HUES48 (cell line): ENCODE results near the gene MFAP4.

Experiments
- H3K27ac ChIP-seq: one replicate; pipeline ENCODE4 v1.7.0; 2013; ENCODE audit warnings: low read depth, low read length, inconsistent platforms
- H3K27me3 ChIP-seq: 2 replicates; pipeline ENCODE4 v1.6.1; 2013; ENCODE audit warnings: mild to moderate bottlenecking, low read length; ENCODE audit not compliant: control insufficient read depth, insufficient read depth
- H3K36me3 ChIP-seq: 2 replicates; pipeline ENCODE4 v1.6.1; 2013; ENCODE audit warnings: low read length; ENCODE audit not compliant: control insufficient read depth, insufficient read depth
- H3K4me1 ChIP-seq: 2 replicates; pipeline ENCODE4 v1.6.1; 2013; ENCODE audit warnings: mild to moderate bottlenecking, low read length; ENCODE audit not compliant: control insufficient read depth, insufficient read depth
- H3K4me3 ChIP-seq: 2 replicates; pipeline ENCODE4 v1.5.1; 2013; ENCODE audit warnings: mild to moderate bottlenecking, low read depth, low read length
- H3K9ac ChIP-seq: 2 replicates; pipeline ENCODE4 v1.6.1; 2013; ENCODE audit warnings: mild to moderate bottlenecking, low read depth, low read length, moderate library complexity
- H3K9me3 ChIP-seq: 2 replicates; pipeline ENCODE4 v1.6.1; 2013; ENCODE audit warnings: low read length; ENCODE audit not compliant: control insufficient read depth, insufficient read depth

The MFAP4 gene

DNA sequence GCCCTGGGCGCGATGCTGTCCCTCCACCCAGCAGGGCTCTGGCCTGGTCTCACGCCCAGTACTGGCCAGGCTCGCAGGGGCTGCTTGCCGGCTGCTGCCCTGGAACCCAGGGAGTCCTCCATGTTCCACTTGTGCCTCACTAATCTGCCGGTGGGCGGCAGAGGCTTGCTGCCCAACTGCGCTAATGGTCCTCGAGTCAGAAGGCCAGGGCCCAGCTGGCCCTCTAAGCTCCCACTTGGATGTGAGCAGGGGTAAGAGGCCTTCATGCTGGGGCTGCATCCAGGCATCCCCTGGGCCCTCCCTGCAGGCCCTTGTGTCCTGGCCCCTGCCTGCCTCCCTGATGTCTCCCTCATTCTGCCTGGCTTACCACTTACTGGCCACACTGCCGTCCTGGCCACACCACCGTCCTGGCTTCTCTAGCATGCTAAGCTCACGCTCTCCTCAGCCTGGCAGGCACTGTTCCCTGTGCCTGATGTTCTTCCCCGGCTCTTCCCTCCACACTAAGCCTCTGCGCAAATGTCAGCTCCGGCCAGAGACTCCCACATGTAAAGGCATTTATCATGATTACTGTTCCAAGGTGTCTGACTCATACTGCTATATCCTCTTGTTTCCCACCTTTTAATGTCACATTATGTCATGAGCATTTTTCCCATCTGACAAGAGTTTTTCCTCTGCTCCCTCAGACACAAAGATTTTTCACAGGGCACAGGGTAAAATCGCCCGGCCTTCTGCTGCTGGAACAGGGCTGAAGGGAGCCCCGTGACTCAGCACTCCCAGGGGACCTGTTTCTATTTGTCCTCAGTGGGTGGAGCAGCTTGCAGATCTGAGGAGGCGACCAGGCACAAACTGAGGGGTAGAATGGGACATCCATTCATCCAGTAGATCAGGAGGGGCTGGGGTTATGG lies 40.4 kb downstream of the MFAP4 start:
- H3K36me3 ChIP-seq: peaks cover 7% of the 10 kb centered on the region; the same call in 1 of the 2 replicates
- H3K27ac ChIP-seq: no peak overlapping the region
- no peaks in the 10 kb centered on the region; the same call in 1 of the 2 replicates for H3K4me1 ChIP-seq
- no peaks in the 10 kb centered on the region for H3K9me3 ChIP-seq
- H3K9ac ChIP-seq: no peak overlapping the region
- no peaks in the 10 kb centered on the region for H3K27me3 ChIP-seq
- no peak overlapping the region for H3K4me3 ChIP-seq

DNA sequence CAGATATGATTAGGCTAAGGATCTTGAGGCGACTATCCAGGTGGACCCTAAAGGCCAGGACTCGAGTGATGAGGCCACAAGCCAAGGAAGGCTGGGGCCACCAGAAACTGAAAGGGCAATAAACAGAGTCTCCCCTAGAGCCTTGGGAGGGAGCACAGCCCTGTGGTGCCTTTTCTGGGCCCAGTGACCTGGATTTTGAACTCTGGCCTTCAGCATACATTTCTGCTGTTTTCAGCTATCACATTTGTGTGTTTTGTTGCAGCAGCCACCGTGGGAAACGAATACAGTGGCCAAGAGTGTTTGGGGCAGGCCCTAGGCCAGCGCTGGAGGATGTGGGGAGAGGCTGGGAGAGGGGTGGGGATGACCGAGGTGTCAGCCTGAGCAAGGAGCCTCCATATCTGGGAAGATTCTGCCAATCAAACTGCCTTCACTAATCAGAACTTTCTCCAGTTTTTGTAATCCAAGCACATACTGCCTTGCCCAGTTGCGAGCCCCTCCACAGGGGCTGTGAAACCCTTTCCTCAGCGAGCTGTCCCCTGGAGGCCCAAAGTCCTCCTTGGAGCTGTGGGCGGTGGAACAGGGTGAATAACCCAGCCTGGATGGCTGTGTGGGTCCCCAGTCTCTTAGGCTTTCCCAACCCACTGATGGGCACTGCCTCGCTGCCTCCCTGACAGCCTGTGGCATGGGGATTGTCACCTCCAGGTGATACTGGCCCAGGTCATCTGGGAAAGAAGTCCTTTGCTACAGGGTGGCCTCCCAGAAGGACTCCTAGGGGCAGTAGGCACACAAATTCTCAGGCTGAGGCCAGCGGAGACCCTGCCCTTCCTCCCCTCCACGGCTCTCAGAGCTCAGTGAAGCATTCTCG lies 41.3 kb downstream of the MFAP4 start:
- no peak overlapping the region for H3K4me3 ChIP-seq
- no peaks in the 10 kb centered on the region for H3K27me3 ChIP-seq
- no peak overlapping the region for H3K9ac ChIP-seq
- H3K27ac ChIP-seq: no peak overlapping the region
- peaks cover 7% of the 10 kb centered on the region; the same call in 1 of the 2 replicates for H3K36me3 ChIP-seq
- H3K9me3 ChIP-seq: no peaks in the 10 kb centered on the region
- no peaks in the 10 kb centered on the region; the same call in 1 of the 2 replicates for H3K4me1 ChIP-seq

DNA sequence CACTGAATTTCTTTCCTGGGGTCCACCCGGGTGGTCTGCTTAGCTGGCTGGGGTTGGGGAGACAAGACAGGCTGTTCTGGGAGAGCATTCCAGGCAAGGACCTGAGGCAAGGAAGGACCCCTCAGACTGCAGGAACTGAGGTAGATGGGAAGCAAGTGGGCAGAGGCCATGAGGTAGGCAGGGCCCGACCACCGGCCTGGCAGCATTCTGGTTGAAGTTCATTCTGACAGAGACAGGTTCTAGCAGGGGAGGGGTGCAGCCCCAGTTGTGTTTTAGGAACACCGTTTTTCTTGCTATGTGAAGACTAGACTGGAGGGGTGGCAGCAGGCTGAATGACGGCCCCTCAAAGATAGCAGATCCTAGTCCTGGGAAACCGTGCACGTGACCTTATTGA lies 41.9 kb downstream of the MFAP4 start:
- Histone ChIP-seq H3K27me3 (no peaks in the 10 kb centered on the region), H3K36me3 (peaks cover 7% of the 10 kb centered on the region; the same call in 1 of the 2 replicates), H3K4me3 (no peak overlapping the region), H3K27ac (no peak overlapping the region), H3K4me1 (no peaks in the 10 kb centered on the region; the same call in 1 of the 2 replicates), H3K9me3 (no peaks in the 10 kb centered on the region), H3K9ac (no peak overlapping the region)

DNA sequence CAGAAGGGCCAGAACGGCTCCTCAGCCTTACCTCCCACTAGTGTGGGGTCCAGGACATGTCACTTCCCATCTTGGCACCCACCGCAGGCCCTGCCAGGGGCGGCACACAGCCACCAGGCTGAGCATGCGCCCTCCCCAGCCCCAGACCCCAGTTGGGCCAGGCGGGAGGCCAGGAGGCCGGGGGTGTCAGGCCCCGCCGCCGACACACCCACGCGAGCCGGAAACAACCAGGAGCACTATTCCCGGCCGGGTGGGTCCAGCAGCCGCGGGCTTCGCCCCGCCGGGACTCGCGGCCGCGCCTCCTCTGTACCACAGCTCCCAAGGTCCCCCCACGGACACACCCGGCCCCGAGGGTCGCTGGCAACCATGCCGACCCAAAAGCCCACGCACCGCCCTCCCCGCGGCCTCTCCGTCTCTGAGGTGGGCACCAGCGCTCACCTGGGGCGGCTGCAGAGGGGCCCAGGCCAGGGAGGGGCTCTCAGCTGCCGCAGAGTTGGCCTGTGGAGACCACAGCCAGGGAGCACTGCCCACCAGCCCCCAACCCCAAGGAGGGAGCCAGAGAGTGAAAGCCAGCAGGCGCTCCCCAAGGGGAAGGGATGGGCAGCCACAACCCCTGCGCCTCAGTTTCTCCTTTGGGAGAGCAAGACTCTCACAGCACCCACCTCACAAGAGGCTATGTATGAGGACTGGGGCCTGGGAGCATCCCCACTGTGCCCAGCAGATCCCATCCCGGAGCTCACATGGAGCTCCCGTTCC lies 42.5 kb downstream of the MFAP4 start:
- Histone ChIP-seq H3K27ac (no peak overlapping the region), H3K36me3 (peaks cover 7% of the 10 kb centered on the region; the same call in 1 of the 2 replicates), H3K9ac (no peak overlapping the region), H3K4me3 (no peak overlapping the region), H3K27me3 (no peaks in the 10 kb centered on the region), H3K4me1 (peaks cover 3% of the 10 kb centered on the region), H3K9me3 (no peaks in the 10 kb centered on the region)

DNA sequence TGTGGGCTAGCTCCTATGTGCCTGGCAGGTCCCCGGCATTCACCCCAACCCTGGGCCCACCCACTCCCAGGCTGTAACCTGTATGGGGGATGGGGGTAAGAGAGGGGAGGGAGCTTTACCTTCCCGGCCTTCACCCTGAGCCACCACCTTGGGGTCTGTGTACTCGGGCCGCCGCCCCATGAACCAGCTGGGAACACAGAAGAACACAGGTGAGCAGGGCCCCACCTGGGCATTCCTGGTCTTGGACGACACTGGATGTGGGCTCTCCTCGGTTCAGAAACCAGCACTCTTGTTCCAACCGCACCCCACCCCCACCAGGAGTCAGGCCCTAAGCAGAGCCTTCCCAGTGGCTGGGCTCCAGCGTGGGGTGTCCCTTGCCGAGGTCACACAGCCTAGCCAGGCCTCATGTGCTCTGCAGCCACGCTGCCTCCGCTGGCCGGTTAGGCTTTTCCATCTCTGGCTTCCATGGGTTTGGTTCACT lies 43.3 kb downstream of the MFAP4 start:
- H3K9me3 ChIP-seq: no peaks in the 10 kb centered on the region
- H3K27ac ChIP-seq: no peak overlapping the region
- H3K9ac ChIP-seq: no peak overlapping the region
- no peaks in the 10 kb centered on the region for H3K27me3 ChIP-seq
- H3K4me1 ChIP-seq: peaks cover 10% of the 10 kb centered on the region
- H3K4me3 ChIP-seq: no peak overlapping the region
- H3K36me3 ChIP-seq: peaks cover 7% of the 10 kb centered on the region; the same call in 1 of the 2 replicates

DNA sequence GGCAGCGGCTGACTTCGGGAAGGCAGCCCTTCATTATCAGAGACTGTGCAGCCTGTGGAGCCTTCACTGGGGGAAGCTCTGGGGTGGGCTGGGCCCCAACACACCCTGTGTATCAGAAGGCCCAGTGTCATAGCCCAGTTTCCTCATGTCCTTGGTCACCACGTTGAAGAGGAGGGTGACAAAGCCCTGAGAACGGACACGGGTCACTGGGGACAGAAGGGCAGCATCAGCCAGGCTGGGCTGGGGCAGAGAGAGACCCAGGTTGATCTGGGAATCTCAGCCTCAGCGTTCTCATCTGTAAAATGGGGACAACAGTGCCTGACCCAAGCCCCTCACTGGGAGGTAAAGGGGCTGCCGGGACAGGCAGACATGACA lies 43.7 kb downstream of the MFAP4 start:
- no peaks in the 10 kb centered on the region for H3K27me3 ChIP-seq
- H3K9ac ChIP-seq: no peak overlapping the region
- H3K4me3 ChIP-seq: no peak overlapping the region
- no peaks in the 10 kb centered on the region for H3K9me3 ChIP-seq
- H3K4me1 ChIP-seq: peaks cover 15% of the 10 kb centered on the region
- peaks cover 7% of the 10 kb centered on the region; the same call in 1 of the 2 replicates for H3K36me3 ChIP-seq
- H3K27ac ChIP-seq: no peak overlapping the region

DNA sequence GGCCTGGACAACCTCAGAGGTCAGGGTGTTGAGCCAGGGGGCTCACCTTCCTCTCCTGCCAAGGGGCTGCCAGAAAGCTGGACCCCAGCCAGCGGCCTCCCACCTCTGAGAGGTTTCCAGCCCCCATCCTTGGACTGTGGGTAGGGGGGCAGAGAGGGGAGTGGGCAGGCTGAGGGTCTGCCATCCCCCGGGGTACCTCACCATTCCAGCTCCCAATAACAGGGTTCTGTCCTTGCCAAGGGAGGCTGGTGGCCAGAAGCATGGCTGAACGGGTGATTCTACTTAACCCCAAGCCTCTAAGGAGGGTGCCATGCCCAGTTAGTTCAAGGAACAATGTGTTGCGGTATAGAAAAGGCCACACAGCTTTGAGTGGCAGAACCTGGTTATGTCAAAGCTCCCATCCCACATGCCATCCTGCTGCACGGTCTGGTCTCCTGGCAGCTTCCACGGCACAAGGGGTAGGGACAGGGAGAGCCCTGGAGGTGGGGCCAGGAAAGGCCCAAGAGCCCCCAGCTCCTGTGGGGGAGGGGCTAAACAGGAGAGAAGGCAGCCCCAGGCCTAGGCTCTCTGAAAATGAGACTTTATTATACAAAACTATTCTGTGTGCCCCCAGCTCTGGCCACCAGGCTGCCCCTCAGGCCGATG lies 44.3 kb downstream of the MFAP4 start:
- Histone ChIP-seq H3K27ac (no peak overlapping the region), H3K9me3 (no peaks in the 10 kb centered on the region), H3K27me3 (no peaks in the 10 kb centered on the region), H3K4me3 (no peak overlapping the region), H3K4me1 (peaks cover 16% of the 10 kb centered on the region), H3K9ac (no peak overlapping the region), H3K36me3 (peaks cover 7% of the 10 kb centered on the region; the same call in 1 of the 2 replicates)

DNA sequence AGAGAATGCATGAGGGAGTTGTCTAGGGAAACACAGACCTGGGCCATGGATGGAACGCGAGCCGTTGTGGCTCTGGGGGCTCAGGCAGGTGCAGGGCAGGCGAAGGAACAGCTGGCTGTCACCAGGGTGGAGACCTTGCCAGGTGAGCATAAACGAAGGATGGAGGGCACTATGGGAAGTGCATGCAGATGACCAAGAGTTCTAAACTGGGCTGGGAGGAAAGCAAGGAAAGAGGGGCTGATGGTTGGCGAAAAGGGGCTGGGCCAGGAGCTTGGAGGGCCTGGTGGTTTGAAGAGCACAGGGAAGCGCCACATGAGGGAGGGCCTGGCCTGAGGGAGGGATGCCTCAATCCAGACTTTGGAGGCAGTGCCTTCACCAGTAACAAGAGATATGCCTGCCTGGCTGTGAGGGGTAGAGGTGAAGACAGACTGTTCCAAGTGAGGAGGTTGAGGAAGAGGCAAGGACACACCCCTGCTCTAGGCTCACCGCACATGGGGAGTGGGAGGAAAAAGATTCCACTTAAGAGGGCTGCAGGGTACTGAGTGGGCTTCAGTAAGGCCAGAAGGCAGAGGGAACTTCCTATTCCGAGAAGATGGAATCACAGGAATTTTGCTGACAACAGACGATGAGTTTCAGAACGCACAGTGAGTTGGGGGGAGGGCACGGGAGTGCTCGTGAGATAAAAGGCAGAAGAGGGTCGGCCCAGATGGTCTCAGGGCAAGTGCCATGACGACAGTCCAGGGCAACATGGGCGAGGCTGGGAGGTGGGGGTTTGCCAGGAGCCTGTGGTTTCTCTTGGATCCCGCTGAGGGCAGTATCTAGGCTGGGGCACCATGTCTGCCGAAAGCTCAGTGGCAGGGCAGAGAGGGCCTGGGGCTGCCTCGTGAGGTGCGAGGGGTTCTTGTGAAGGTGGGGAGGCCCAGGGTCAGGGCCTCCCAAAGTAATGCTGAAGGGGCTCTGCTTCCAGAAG lies 45.1 kb downstream of the MFAP4 start:
- H3K27me3 ChIP-seq: no peaks in the 10 kb centered on the region
- H3K27ac ChIP-seq: no peak overlapping the region
- no peaks in the 10 kb centered on the region for H3K9me3 ChIP-seq
- H3K4me3 ChIP-seq: no peak overlapping the region
- peaks cover 5% of the 10 kb centered on the region; the same call in 1 of the 2 replicates for H3K36me3 ChIP-seq
- H3K9ac ChIP-seq: no peak overlapping the region
- peaks cover 16% of the 10 kb centered on the region for H3K4me1 ChIP-seq

DNA sequence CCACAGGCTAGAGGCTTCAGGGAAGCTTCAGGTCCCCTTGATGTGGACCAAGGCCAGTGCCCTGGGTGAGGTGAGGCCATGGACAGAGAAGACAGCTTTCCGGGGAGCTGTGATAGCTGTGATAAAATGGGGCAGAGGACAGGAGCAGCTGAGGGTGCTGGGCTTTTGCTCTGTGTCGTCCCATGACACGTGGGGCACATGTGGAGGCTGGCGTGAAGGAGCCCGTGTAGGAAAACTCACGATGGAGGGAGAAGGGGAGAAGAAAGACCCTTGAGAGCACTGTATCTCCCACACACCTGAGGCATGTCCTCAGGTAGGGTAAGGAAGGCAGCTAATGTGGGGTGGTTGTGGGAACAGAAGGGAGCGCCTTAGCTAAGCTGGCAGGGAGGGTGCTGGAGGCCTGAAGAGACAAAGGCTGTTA lies 45.8 kb downstream of the MFAP4 start:
- no peak overlapping the region for H3K27ac ChIP-seq
- H3K4me3 ChIP-seq: no peak overlapping the region
- H3K27me3 ChIP-seq: no peaks in the 10 kb centered on the region
- H3K9ac ChIP-seq: no peak overlapping the region
- H3K36me3 ChIP-seq: peaks cover 3% of the 10 kb centered on the region; the same call in 1 of the 2 replicates
- peaks cover 16% of the 10 kb centered on the region for H3K4me1 ChIP-seq
- H3K9me3 ChIP-seq: no peaks in the 10 kb centered on the region
